CD8-positive, alpha-beta memory T cell (primary cell): ENCODE data around the gene KIF5C. TPM values are rescaled to one million over a fixed set of nuclear protein-coding genes. Genes with fewer than 3 reads are reported as not detected.

ENCODE experiments used
- CTCF ChIA-PET: fragments of 350-600 bp; sonication (Branson Sonifier 250); formaldehyde crosslinking; loops from one replicate; lab custom pipeline; 2021; ENCODE audit warnings: antibody characterized with exemption; lab: Charles Lee
- POLR2A ChIA-PET: fragments of 350-600 bp; sonication (Branson Sonifier 250); formaldehyde crosslinking; loops from one replicate; lab custom pipeline; 2021; ENCODE audit warnings: antibody characterized with exemption; lab: Charles Lee
- DNase-seq, 5 donors: peaks; one replicate each; pipeline versions ENCODE4 v3.0.0 to v3.0.0-alpha.2; 2020 to 2022; ENCODE audit warnings: mixed read lengths in 1 of 5
- H3K27ac ChIP-seq: one replicate; pipeline ENCODE4 v1.7.0; 2013; ENCODE audit warnings: low read depth, mild to moderate bottlenecking, low read length, moderate library complexity
- H3K27me3 ChIP-seq: 2 replicates; pipeline ENCODE4 v1.7.0; 2013; ENCODE audit warnings: low read length, mild to moderate bottlenecking; ENCODE audit not compliant: insufficient read depth, poor library complexity, severe bottlenecking
- H3K36me3 ChIP-seq: 2 replicates; pipeline ENCODE4 v1.7.0; 2013; ENCODE audit warnings: mild to moderate bottlenecking, low read length, moderate library complexity; ENCODE audit not compliant: insufficient read depth
- H3K4me1 ChIP-seq: 2 replicates; pipeline ENCODE4 v1.7.0; 2013; ENCODE audit warnings: mild to moderate bottlenecking, low read length, moderate library complexity; ENCODE audit not compliant: insufficient read depth
- H3K4me3 ChIP-seq: 2 replicates; pipeline ENCODE4 v1.7.0; 2013; ENCODE audit warnings: mild to moderate bottlenecking, low read length
- H3K9me3 ChIP-seq: 2 replicates; pipeline ENCODE4 v1.7.0; 2013; ENCODE audit warnings: mild to moderate bottlenecking, low read length
- H3K27ac Mint-ChIP-seq, 8 donors: one replicate each; pipeline ENCODE4 v1.8.0; 2020 to 2021; ENCODE audit warnings: mixed read lengths in 8 of 8, mild to moderate bottlenecking in 6 of 8, inconsistent platforms in 3 of 8, moderate library complexity in 3 of 8
- H3K27me3 Mint-ChIP-seq, 2 donors: one replicate each; pipeline ENCODE4 v1.8.0; 2020 to 2021; ENCODE audit warnings: mixed read lengths in 2 of 2, mild to moderate bottlenecking in 1 of 2, moderate library complexity in 1 of 2
- H3K36me3 Mint-ChIP-seq, 3 donors: one replicate each; pipeline ENCODE4 v1.8.0; 2020 to 2021; ENCODE audit warnings: mixed read lengths in 3 of 3, inconsistent platforms in 1 of 3, mild to moderate bottlenecking in 1 of 3
- H3K4me1 Mint-ChIP-seq, 3 donors: one replicate each; pipeline ENCODE4 v1.8.0; 2020 to 2021; ENCODE audit warnings: mixed read lengths in 3 of 3, inconsistent platforms in 1 of 3, mild to moderate bottlenecking in 1 of 3
- H3K4me3 Mint-ChIP-seq, 7 donors: one replicate each; pipeline ENCODE4 v1.8.0; 2020 to 2021; ENCODE audit warnings: mixed read lengths in 7 of 7, mild to moderate bottlenecking in 6 of 7, moderate library complexity in 4 of 7, inconsistent platforms in 2 of 7
- H3K9me3 Mint-ChIP-seq, 5 donors: one replicate each; pipeline ENCODE4 v1.8.0; 2020 to 2022; ENCODE audit warnings: mixed read lengths in 5 of 5, mild to moderate bottlenecking in 3 of 5, moderate library complexity in 2 of 5, inconsistent platforms in 1 of 5
- polyA plus RNA-seq: library from polyadenylated mRNA; unstranded; fragments of 300-500 nt; fragmentation: Illumina TruSeq; gene quantifications from one replicate; pipeline ENCODE4 v1.2.3, GENCODE V29; 2021
- total RNA-seq, 2 experiments: library from RNA; stranded (reverse); gene quantifications; one replicate each; pipeline ENCODE4 v1.2.3, GENCODE V29; 2021

The KIF5C gene
- total and polyA plus RNA-seq, 3 experiments from 2014 or later = 3.4 to 19.8 (median 18.2) TPM

GRCh38 chr2:148984449-148984848 lies 109.4 kb downstream of the KIF5C start:
- no peaks in the 10 kb centered on the region for H3K4me1 ChIP-seq
- H3K27ac Mint-ChIP-seq = no peak overlapping the region
- H3K36me3 Mint-ChIP-seq = peaks cover 15 to 46% (median 17%) of the 10 kb centered on the region in 3 donors
- POLR2A ChIA-PET = no interaction called here
- H3K9me3 ChIP-seq = no peaks in the 10 kb centered on the region
- no peak overlapping the region for H3K27ac ChIP-seq
- H3K27me3 ChIP-seq = no peaks in the 10 kb centered on the region
- no peaks in the 10 kb centered on the region for H3K36me3 ChIP-seq
- H3K9me3 Mint-ChIP-seq = no peaks in the 10 kb centered on the region
- H3K27me3 Mint-ChIP-seq = no peaks in the 10 kb centered on the region
- H3K4me3 ChIP-seq = no peak overlapping the region
- CTCF ChIA-PET = no interaction called here
- no peak for DNase-seq
- no peak overlapping the region for H3K4me3 Mint-ChIP-seq
- no peaks in the 10 kb centered on the region for H3K4me1 Mint-ChIP-seq

- Mint-ChIP-seq H3K27ac (peak overlapping the region in 1 of 8 donors; percentile 27), H3K27me3 (no peaks in the 10 kb centered on the region), H3K9me3 (no peaks in the 10 kb centered on the region), H3K4me3 (no peak overlapping the region), H3K36me3 (peaks cover 14 to 35% (median 17%) of the 10 kb centered on the region in 3 donors), H3K4me1 (no peaks in the 10 kb centered on the region)
- no peaks in the 10 kb centered on the region for H3K4me1 ChIP-seq
- H3K27me3 ChIP-seq = no peaks in the 10 kb centered on the region
- no peak for DNase-seq
- H3K4me3 ChIP-seq = no peak overlapping the region
- H3K9me3 ChIP-seq = no peaks in the 10 kb centered on the region
- ChIA-PET POLR2A (no interaction called here), CTCF (no interaction called here)
- no peaks in the 10 kb centered on the region for H3K36me3 ChIP-seq
- no peak overlapping the region for H3K27ac ChIP-seq
Observed at GRCh38 chr2:148987286-148987685, 112.3 kb downstream of the KIF5C start.

- peaks cover 10 to 27% (median 12%) of the 10 kb centered on the region in 3 donors for H3K36me3 Mint-ChIP-seq
- CTCF ChIA-PET = no interaction called here
- no peaks in the 10 kb centered on the region for H3K27me3 ChIP-seq
Observed at GRCh38 chr2:148988337-148988736, 113.3 kb downstream of the KIF5C start.

GRCh38 chr2:148989882-148990493 lies 115.0 kb downstream of the KIF5C start:
- Mint-ChIP-seq H3K27me3 (no peaks in the 10 kb centered on the region), H3K4me3 (no peak overlapping the region), H3K4me1 (no peaks in the 10 kb centered on the region), H3K9me3 (no peaks in the 10 kb centered on the region), H3K27ac (no peak overlapping the region), H3K36me3 (peaks cover 2 to 28% (median 5%) of the 10 kb centered on the region in 3 donors)
- Histone ChIP-seq H3K9me3 (no peaks in the 10 kb centered on the region), H3K27me3 (no peaks in the 10 kb centered on the region), H3K4me1 (no peaks in the 10 kb centered on the region), H3K27ac (no peak overlapping the region), H3K4me3 (no peak overlapping the region), H3K36me3 (no peaks in the 10 kb centered on the region)
- DNase-seq = peak in 3 of 5 donors; percentile 18 to 51 (median 40)
- CTCF ChIA-PET = interaction anchor here (0.8 to 1.6 kb wide), 3 partner anchors 11 to 1002 kb away, joined by 3 to 4 read pairs (median 3); no protein-coding TSS in a partner anchor
- POLR2A ChIA-PET = no interaction called here

More at GRCh38 chr2:148988337-148988736, 113.3 kb downstream of the KIF5C start:
- Mint-ChIP-seq H3K27me3 (no peaks in the 10 kb centered on the region), H3K27ac (no peak overlapping the region), H3K4me1 (no peaks in the 10 kb centered on the region), H3K4me3 (no peak overlapping the region), H3K9me3 (no peaks in the 10 kb centered on the region)
- no peak overlapping the region for H3K4me3 ChIP-seq
- no peaks in the 10 kb centered on the region for H3K36me3 ChIP-seq
- H3K27ac ChIP-seq = no peak overlapping the region
- POLR2A ChIA-PET = no interaction called here
- no peaks in the 10 kb centered on the region for H3K4me1 ChIP-seq
- no peaks in the 10 kb centered on the region for H3K9me3 ChIP-seq
- no peak for DNase-seq

- DNase-seq = no peak
- Mint-ChIP-seq H3K9me3 (no peaks in the 10 kb centered on the region), H3K27me3 (no peaks in the 10 kb centered on the region), H3K27ac (no peak overlapping the region), H3K4me1 (no peaks in the 10 kb centered on the region), H3K36me3 (peaks cover 6 to 30% (median 8%) of the 10 kb centered on the region in 3 donors), H3K4me3 (no peak overlapping the region)
- no peaks in the 10 kb centered on the region for H3K27me3 ChIP-seq
- H3K36me3 ChIP-seq = no peaks in the 10 kb centered on the region
- no peak overlapping the region for H3K27ac ChIP-seq
- CTCF ChIA-PET = interaction anchor here (1.6 kb wide), 1 partner anchor 62 kb away, joined by 3 read pairs; no protein-coding TSS in a partner anchor
- no peaks in the 10 kb centered on the region for H3K4me1 ChIP-seq
- POLR2A ChIA-PET = no interaction called here
- no peak overlapping the region for H3K4me3 ChIP-seq
- H3K9me3 ChIP-seq = no peaks in the 10 kb centered on the region
Observed at GRCh38 chr2:148990968-148991367, 115.9 kb downstream of the KIF5C start.

- no peaks in the 10 kb centered on the region for H3K9me3 ChIP-seq
- no peak overlapping the region for H3K4me3 Mint-ChIP-seq
- no peaks in the 10 kb centered on the region for H3K4me1 ChIP-seq
- H3K9me3 Mint-ChIP-seq = no peaks in the 10 kb centered on the region
- H3K4me3 ChIP-seq = no peak overlapping the region
- ChIA-PET POLR2A (no interaction called here), CTCF (no interaction called here)
- H3K27me3 Mint-ChIP-seq = no peaks in the 10 kb centered on the region
- no peak overlapping the region for H3K27ac Mint-ChIP-seq
- no peaks in the 10 kb centered on the region for H3K27me3 ChIP-seq
- no peak for DNase-seq
- H3K4me1 Mint-ChIP-seq = no peaks in the 10 kb centered on the region
- no peak overlapping the region for H3K27ac ChIP-seq
- H3K36me3 Mint-ChIP-seq = peaks cover 6 to 39% (median 6%) of the 10 kb centered on the region in 3 donors
- no peaks in the 10 kb centered on the region for H3K36me3 ChIP-seq
Observed at GRCh38 chr2:148992448-148992847, 117.4 kb downstream of the KIF5C start.

- Mint-ChIP-seq H3K4me3 (no peak overlapping the region), H3K27me3 (peaks cover 0 to 3% of the 10 kb centered on the region in 2 donors), H3K9me3 (no peaks in the 10 kb centered on the region), H3K4me1 (no peaks in the 10 kb centered on the region), H3K36me3 (peaks cover 6 to 46% (median 6%) of the 10 kb centered on the region in 3 donors), H3K27ac (no peak overlapping the region)
- no peaks in the 10 kb centered on the region for H3K9me3 ChIP-seq
- DNase-seq = no peak
- POLR2A ChIA-PET = no interaction called here
- no peak overlapping the region for H3K4me3 ChIP-seq
- H3K27me3 ChIP-seq = no peaks in the 10 kb centered on the region
- no peak overlapping the region for H3K27ac ChIP-seq
- H3K36me3 ChIP-seq = no peaks in the 10 kb centered on the region
- no peaks in the 10 kb centered on the region for H3K4me1 ChIP-seq
- CTCF ChIA-PET = no interaction called here
Observed at GRCh38 chr2:148993351-148993750, 118.3 kb downstream of the KIF5C start.

GRCh38 chr2:148994341-148994740 lies 119.3 kb downstream of the KIF5C start:
- CTCF ChIA-PET = no interaction called here
- Mint-ChIP-seq H3K27ac (no peak overlapping the region), H3K27me3 (peaks cover 0 to 4% of the 10 kb centered on the region in 2 donors), H3K9me3 (no peaks in the 10 kb centered on the region), H3K4me3 (no peak overlapping the region), H3K4me1 (no peaks in the 10 kb centered on the region), H3K36me3 (peaks cover 6 to 48% (median 8%) of the 10 kb centered on the region in 3 donors)
- Histone ChIP-seq H3K4me1 (no peaks in the 10 kb centered on the region), H3K27ac (no peak overlapping the region), H3K4me3 (no peak overlapping the region), H3K36me3 (no peaks in the 10 kb centered on the region), H3K27me3 (no peaks in the 10 kb centered on the region), H3K9me3 (no peaks in the 10 kb centered on the region)
- POLR2A ChIA-PET = no interaction called here
- DNase-seq = no peak
